Activated naive CD4-positive, alpha-beta T cell (primary cell): ENCODE data around the gene HOMER3.

Experiments
- DNase-seq, 4 experiments: peaks; one replicate each; lab custom pipeline; 2025; lab: John Stamatoyannopoulos, UW

The HOMER3 gene

DNA sequence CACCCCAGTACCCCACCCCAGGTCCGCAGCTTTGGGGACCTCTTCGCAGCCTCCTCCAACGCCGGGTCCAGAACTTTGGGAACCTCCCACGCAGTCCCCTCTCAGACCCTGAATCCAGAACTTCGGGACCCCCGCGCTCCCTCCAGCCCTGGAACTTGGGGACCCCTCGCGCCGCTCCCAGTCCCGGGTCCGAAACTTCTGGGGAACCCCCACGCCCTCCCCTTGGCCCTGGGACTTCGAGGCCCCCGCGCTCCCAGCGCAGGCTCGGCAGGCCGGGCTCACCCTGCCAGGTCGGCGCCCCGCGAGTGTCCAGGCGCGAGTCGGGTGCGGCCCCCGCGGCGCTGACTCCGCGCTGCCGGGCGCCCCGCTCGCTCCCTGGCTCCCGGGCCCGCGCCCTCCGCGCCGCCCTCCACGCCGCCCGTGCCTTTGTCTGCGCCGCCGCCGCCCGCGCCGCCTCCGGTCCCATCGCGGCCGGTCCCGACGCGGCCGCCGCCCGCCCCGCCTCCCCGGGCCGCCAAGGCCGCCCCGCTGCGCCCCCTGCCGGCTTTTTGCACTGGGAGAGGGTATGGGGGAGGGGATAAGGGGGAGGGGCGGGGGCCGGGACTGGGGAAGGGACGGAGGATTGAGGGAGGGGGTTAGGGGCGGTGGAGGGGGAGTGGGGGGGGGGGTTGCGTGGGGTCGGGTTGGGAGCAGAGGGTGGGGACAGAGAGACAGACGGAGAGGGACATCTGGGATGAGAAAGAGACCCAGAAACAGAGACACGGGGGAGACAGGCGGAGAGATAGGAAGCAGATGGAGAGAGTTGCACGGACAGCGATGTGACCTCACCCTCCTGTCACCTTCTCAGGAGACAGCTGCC, at the start of gene HOMER3:
TSS of gene HOMER3 (minus strand) at position 449 of the 859 bp plus-strand sequence. CDS start 2,235 bp downstream, outside the sequence.
- DNase-seq, result peak; percentile 35 to 77 (median 65)

DNA sequence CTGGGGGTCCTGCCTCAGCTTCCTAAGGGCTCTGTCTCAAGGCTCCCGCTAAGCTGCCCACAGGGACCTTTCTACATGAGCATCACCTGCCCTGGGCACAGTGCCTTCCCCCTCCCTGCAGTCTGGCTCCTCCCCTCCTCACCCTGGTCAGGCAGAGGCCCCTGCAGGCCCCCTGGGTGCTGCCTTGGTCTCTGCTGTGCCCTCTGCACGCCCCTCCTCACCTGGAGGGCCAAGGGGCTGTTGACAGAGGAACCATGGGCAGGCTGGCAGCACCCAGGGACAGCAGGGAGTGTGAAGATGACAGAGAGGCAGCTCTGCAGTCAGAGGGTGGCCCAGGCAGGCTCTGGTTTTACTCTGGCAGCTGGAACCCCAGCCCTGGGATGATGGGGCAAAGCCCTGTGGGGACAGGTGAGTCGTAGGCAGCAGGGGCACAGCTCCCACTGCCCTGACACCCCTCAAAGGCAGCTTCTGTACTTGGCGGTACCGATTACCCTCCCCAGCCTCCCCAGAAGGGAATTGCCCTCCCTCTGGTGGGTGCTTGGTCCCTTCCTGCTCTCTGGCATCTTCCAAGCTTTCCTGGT, 49.2 kb upstream of the HOMER3 start:
- DNase-seq, result no peak

DNA sequence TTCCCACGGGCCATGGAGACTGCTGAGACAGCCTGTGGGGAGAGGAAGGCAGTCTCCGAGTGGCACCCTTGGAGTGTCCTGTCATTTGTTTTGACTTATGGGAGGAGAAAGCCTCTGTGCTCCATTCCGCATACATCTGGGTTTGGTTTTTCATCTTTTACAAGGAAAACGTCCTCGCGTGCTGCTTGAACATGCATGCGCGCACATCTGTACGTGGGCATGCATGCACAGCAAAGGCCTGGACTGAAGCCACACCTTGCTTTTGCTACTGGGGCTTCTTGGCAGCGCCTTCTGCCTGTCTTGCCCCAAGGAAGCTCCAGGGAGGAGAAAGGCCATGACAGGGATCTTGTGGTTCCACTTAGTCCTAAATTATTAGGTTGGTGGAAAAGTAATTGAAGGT, 48.3 kb upstream of the HOMER3 start:
- DNase-seq, result no peak

DNA sequence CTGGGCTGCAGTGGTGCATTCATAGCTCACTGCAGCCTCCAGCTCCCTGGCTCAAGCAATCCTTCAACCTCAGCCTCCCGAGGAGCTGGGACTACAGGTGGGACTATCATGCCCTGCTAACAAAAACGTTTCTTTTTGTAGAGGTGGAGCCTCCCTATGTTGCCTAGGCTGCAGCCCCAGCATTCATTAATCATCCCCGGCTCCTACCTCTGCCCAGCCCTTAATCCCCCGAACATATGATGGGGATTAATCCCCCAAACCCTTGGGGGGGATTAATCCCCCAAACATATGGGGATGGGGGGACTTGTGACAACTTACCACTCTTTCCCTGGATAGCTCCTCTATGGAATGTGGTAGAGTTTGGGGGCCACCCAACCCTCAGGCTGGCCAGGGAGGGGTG, 46.4 kb upstream of the HOMER3 start:
- DNase-seq, result no peak

GRCh38 chr19:18985257-18985656, 44.2 kb upstream of the HOMER3 start:
- no peak for DNase-seq

GRCh38 chr19:18984251-18984650, 43.2 kb upstream of the HOMER3 start:
- no peak for DNase-seq

- no peak for DNase-seq
Observed at GRCh38 chr19:18982669-18983068, 41.7 kb upstream of the HOMER3 start.

DNA sequence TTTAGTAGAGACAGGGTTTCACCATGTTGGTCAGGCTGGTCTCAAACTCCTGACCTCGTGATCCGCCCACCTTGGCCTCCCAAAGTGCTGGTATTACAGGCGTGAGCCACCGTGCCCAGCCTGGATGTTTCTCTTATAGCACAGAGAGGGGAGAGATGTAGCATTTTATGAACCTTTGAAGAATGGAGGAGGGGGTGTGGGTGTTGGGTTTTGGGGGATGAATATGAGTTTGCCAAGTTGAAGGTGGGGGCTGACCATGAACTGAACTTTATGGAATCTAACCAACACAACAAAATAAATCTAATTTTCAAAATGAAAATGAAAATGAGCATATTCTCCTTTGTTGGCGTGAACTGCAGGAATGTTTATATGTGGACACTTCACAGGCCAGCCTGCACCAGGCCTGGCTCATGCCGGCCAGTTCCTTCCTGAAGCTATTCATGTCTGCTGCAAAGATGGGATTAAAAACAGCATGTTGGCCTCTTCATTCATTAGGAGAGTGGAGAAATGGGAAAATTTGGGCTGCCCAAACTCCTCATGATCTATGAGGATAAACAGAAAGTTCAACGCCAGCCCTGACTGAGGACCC, 39.5 kb upstream of the HOMER3 start:
- no peak for DNase-seq

DNA sequence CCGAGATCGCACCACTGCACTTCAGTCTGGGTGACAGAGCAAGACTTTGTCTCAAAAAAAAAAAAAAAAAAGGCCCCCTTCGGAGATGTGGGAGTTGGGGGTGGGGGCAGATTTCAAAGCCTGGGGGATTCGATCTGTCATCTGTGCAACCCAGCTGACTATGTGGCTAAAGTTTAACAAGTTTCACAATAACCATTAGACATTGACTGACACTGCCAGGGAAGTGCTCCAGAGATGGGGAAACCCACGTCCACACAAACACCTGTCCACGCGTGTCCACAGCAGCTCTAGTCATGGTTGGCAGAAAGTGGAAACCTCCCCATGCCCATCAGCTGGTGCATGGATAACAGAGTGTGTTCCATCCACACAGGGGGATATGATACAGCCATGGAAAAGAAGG, 37.6 kb upstream of the HOMER3 start:
- DNase-seq, result no peak

GRCh38 chr19:18975869-18976268, 34.9 kb upstream of the HOMER3 start:
- DNase-seq, result no peak

GRCh38 chr19:18975011-18975410, 34.0 kb upstream of the HOMER3 start:
- DNase-seq, result no peak

GRCh38 chr19:18972851-18973250, 31.8 kb upstream of the HOMER3 start:
- DNase-seq, result no peak

GRCh38 chr19:18972301-18972811, 31.3 kb upstream of the HOMER3 start:
- DNase-seq, result no peak

- DNase-seq, result no peak
Observed at GRCh38 chr19:18969931-18970659, 29.1 kb upstream of the HOMER3 start.

DNA sequence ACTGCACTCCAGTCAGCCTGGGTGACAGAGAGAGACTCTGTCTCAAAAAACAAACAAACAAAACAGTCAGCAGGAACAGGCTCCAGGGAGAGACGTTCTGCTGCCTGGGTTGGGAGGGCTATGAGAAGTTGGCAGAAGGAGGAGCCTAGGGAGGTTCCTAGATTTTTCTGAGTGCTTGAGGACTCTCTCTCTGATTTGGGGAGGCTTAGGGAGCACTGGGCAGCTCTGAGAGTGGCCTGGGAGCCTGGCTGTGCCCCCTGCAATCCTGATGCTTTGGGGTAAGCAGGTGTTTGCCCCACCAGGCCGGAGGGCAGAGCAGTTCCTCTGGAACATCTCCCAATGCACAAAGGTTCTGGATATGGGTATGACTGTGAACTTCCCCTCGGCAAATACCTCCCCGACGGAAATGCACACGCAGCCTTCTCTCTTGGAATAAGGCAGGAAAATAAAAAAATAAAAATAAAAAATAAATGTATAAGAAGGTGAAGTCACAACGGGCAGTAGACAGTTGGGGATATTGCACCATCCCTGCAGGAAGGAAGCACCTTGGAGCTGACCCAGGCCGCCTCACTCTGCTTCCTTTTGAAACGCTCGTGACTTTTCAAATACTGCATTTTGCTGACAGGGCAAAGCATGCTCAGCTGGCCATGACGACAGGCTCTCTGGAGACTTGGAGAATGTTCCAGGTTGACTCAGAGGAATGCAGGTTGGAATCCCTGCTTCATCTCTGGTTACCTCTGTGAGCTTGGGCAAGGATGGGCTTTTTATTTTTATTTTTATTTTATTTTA, 26.5 kb upstream of the HOMER3 start:
- no peak for DNase-seq

DNA sequence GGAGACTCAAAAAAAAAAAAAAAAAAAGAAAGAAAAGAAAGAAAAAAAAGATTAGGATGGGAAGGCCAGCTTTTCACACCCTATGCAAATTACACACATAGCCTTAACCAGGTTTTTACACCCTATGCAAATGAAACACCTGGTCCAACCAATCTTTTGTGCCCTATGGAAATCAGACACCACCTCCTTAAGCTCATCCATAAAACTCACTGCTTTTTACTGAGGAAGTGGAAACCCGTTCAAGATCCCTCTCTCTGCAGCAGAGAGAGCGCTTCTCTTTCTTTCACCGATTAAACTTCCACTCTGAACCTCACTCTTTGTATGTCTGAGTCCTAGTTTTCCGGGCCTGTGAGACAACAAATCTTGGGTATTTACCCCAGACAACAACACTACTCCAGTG, 25.3 kb upstream of the HOMER3 start:
- no peak for DNase-seq

DNA sequence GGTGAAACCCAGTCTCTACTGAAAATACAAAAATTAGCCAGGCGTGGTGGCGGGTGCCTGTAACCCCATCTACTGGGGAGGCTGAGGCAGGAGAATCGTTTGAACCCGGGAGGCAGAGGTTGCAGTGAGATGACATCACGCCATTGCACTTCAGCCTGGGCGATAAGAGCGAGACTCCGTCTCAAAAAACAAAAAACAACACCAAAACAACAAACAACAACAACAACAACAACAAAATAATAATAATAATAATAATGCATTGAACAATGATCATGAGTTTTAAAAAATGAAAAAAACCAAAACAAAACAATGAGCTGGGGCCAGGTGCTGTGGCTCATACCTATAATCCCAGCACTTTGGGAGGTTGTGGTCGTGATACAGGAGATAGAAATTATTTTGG, 23.1 kb upstream of the HOMER3 start:
- DNase-seq, result no peak

DNA sequence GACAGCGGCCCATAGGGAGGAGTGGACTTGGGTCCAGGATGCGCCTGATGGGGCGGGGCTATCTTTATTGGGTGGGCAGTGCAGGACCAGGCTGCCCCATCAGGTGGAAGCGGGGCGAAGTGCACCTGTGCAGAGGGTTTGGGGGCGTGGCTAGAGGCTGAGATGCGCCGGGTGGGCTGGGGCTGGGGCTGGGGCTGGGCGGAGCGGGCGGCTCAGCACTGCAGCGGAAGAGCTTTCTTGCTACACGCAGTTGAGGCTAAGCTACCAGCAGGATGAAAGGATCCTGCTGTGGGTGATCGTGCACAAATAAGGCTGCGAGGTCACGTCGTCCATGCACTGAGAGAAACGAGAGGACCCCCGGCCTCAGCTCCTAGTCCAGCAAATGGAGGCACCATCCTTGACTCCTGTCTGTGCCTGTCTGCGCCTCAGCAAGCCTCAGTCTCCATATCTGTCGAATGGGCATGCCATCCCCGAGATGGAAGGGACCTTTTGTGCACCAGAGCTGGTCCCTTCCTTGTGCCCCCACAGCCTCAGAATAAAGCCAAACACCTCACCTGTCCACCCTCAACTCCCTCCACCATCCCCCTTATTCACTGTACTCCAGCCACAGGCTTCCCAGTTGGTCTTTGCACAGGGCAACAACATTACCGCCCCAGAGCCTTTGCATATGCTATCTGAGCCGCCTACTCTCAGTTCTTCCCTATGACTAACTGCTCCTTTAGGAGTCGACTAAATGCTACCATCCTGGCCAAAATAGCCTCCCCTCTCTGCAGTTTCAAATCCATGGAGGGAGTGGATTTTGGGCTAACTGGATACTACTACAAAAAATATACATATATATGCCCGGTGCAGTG, 21.0 kb upstream of the HOMER3 start:
- no peak for DNase-seq

GRCh38 chr19:18960370-18960769, 19.4 kb upstream of the HOMER3 start:
- DNase-seq, result no peak

GRCh38 chr19:18955042-18955441, 14.0 kb upstream of the HOMER3 start:
- DNase-seq, result no peak

DNA sequence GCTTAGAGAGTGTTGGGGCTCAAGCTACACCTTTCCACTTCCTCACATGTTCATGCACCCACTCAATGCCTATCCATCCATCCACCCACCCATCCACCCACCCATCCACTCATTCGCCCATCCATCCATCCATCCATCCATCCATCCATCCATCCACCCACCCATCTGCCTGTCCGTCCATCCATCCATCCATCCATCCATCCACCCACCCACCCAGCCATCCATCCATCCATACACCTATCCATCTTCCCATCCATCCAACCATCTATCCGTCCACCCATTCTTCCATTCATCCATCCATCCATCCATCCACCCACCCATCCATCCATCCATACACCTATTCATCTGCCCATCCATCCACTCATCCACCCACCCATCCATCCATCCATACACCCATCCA, 13.1 kb upstream of the HOMER3 start:
- DNase-seq, result no peak
